HEK293 (cell line): Measurements from ENCODE around the gene PLAC1.

Experiments
- KLF7 ChIP-seq: fragments of 450-650 bp; formaldehyde crosslinking; IDR thresholded peaks from 2 replicates; pipeline ENCODE4 v1.5.1; 2016; ENCODE audit warnings: missing biosample characterization, missing genetic modification characterization, borderline replicate concordance
- KLF8 ChIP-seq: fragments of 450-650 bp; formaldehyde crosslinking; IDR thresholded peaks from 2 replicates; pipeline ENCODE4 v1.5.1; 2016; ENCODE audit warnings: missing biosample characterization, missing genetic modification characterization
- ZBTB20 ChIP-seq: fragments of 450-650 bp; formaldehyde crosslinking; IDR thresholded peaks from 2 replicates; pipeline ENCODE4 v1.5.1; 2016; ENCODE audit warnings: missing biosample characterization, missing genetic modification characterization
- ZNF362 ChIP-seq: fragments of 450-650 bp; formaldehyde crosslinking; IDR thresholded peaks from 2 replicates; pipeline ENCODE4 v1.5.1; 2016; ENCODE audit warnings: missing biosample characterization, missing genetic modification characterization
- TF ChIP-seq, protein P1 (sequence below): fragments of 450-650 bp; formaldehyde crosslinking; IDR thresholded peaks from 2 replicates; pipeline ENCODE4 v1.5.1; 2016; ENCODE audit warnings: missing biosample characterization, missing genetic modification characterization

GRCh38 chrX:134650701-134651100 lies 7.6 kb downstream of the PLAC1 start:
- TF ChIP-seq KLF8 (tag by site-specific recombination) (no peak), KLF7 (tag by site-specific recombination) (no peak), ZNF362 (tag by site-specific recombination) (no peak), ZBTB20 (tag by site-specific recombination) (no peak)
- TF ChIP-seq, protein P1, sequence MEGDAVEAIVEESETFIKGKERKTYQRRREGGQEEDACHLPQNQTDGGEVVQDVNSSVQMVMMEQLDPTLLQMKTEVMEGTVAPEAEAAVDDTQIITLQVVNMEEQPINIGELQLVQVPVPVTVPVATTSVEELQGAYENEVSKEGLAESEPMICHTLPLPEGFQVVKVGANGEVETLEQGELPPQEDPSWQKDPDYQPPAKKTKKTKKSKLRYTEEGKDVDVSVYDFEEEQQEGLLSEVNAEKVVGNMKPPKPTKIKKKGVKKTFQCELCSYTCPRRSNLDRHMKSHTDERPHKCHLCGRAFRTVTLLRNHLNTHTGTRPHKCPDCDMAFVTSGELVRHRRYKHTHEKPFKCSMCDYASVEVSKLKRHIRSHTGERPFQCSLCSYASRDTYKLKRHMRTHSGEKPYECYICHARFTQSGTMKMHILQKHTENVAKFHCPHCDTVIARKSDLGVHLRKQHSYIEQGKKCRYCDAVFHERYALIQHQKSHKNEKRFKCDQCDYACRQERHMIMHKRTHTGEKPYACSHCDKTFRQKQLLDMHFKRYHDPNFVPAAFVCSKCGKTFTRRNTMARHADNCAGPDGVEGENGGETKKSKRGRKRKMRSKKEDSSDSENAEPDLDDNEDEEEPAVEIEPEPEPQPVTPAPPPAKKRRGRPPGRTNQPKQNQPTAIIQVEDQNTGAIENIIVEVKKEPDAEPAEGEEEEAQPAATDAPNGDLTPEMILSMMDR (tag by site-specific recombination) = no peak
